ENCODE data around the gene COL7A1. TPM values are rescaled to one million over a fixed set of nuclear protein-coding genes. Genes with fewer than 3 reads are reported as not detected.
A peak's percentile ranks its signal among the peaks of the same experiment; 100 is the strongest.

Gene COL7A1
- total and polyA plus RNA-seq, 2 of the 13 experiments (the other 11 are each of a cell fraction or from before 2014, with no cell fraction given) = 2.7 to 11.7 TPM

GRCh38 chr3:48635222-48636021 lies 40.3 kb upstream of the COL7A1 start, which contains the start of gene SLC26A6 (continued):
- 0 out of 2 replicates have a peak, but pooled peaks have one; percentile 10 for TF ChIP-seq CENPBD1 (CRISPR knock-in tag; IDR thresholded peaks at IDR 0.05; ENCODE audit: borderline replicate concordance, low read depth)
- TF ChIP-seq NRL (CRISPR knock-in tag; IDR thresholded peaks at IDR 0.05; ENCODE audit: borderline replicate concordance) = no peak; the same call in 1 of the 2 replicates
- TF ChIP-seq ZNF782 (CRISPR knock-in tag; IDR thresholded peaks at IDR 0.05; ENCODE audit: borderline replicate concordance) = peak; percentile 56; the same call in 1 of the 2 replicates
- peak; percentile 77; the same call in 1 of the 2 replicates for TF ChIP-seq CENPT (CRISPR knock-in tag; IDR thresholded peaks at IDR 0.05; ENCODE audit: low read depth)
- 0 out of 2 replicates have a peak, but pooled peaks have one; percentile 37 for TF ChIP-seq XBP1 (CRISPR knock-in tag; IDR thresholded peaks at IDR 0.05)
- no peak for TF ChIP-seq MYNN (CRISPR knock-in tag; IDR thresholded peaks at IDR 0.05; ENCODE audit: low read depth)
- no peak for TF ChIP-seq RFX1 (IDR thresholded peaks at IDR 0.05)
- peak; percentile 74 for TF ChIP-seq PRDM10 (CRISPR knock-in tag; IDR thresholded peaks at IDR 0.05; ENCODE audit: low read depth)
- peak; percentile 75; the same call in 1 of the 2 replicates for TF ChIP-seq GMEB1 (CRISPR knock-in tag; IDR thresholded peaks at IDR 0.05; ENCODE audit: borderline replicate concordance)
- TF ChIP-seq EP300 (IDR thresholded peaks at IDR 0.05; ENCODE audit: low read depth in 2 of 2, low read length in 2 of 2) = peak in 1 of 2 experiments; percentile 8; a peak in 1 of 4 replicates
- no peak; the same call in 1 of the 2 replicates for TF ChIP-seq EP300 (CRISPR knock-in tag; IDR thresholded peaks at IDR 0.05; ENCODE audit: borderline replicate concordance)
- no peak for TF ChIP-seq JUNB (CRISPR knock-in tag; IDR thresholded peaks at IDR 0.05; ENCODE audit: borderline replicate concordance)
- TF ChIP-seq ZNF333 (CRISPR knock-in tag; IDR thresholded peaks at IDR 0.05; ENCODE audit: borderline replicate concordance) = no peak
- TF ChIP-seq AKNA (CRISPR knock-in tag; IDR thresholded peaks at IDR 0.05; ENCODE audit: borderline replicate concordance) = no peak
- no peak for TF ChIP-seq ZNF160 (CRISPR knock-in tag; IDR thresholded peaks at IDR 0.05)
- TF ChIP-seq ATF1 (CRISPR knock-in tag; IDR thresholded peaks at IDR 0.05) = no peak
- peak; percentile 79 for TF ChIP-seq ZBTB7A (CRISPR knock-in tag; IDR thresholded peaks at IDR 0.05)
- peak; percentile 73 for TF ChIP-seq NCOA1 (CRISPR knock-in tag; IDR thresholded peaks at IDR 0.05)

Data from HepG2 (cell line).